NT2/D1 (cell line): ENCODE measurements around the gene AGO3.

Experiments used
- YY1 ChIP-seq: IDR thresholded peaks from 2 replicates; pipeline ENCODE4 v1.6.1; 2011; ENCODE audit not compliant: insufficient read length, insufficient read depth
- ZNF274 ChIP-seq: IDR thresholded peaks from 2 replicates; pipeline ENCODE4 v1.6.1; 2011; ENCODE audit warnings: mild to moderate bottlenecking, low read depth, low read length

- TF ChIP-seq YY1 (no peak), ZNF274 (no peak)
Observed at GRCh38 chr1:36087233-36088123, 156.6 kb downstream of the AGO3 start.
